COLO668 (cell line): ENCODE measurements around the gene ASB18.
"Not testable (repeated sequence)": the region's sequence is repeated elsewhere in the genome, so short reads cannot be mapped to it uniquely, and the experiment has no call there.

Source experiments
- DNase-seq: peaks from one replicate; lab custom pipeline; 2025; ENCODE audit not compliant: unreplicated experiment; lab: John Stamatoyannopoulos, UW

Gene ASB18

DNA sequence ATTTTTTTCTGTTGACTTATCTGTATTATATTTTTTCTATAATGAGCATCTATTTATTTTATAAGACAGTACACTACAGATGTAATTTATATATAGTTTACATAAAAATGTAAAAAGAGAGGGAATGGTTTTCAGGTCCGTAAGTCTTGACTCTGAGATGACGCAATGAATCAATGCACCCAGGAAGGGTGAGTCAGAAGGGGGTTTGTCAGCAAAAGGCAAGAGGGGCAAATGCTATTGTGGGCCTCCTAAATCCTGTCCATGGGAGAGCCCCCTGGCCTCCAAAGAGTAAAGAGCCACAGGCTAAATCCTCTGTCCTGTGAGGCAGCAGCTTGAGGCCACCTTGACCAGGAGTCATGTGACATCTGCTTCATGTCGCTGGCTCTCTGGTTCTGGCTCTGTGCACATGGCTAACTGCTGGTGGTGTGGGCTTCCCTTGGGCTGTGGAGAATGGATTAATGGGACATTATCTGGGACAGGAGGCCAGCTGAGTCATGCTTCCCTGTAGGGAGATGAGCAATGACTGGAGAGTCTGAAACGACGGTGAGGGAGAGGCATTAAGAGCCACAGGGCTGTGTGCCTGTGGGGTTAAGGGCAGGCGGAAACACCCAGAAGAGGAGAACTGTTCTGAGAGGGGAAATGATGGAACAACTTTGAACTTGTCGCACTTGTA is 22.8 kb upstream of the ASB18 start:
- DNase-seq = no peak

GRCh38 chr2:236284208-236284607 is 20.0 kb upstream of the ASB18 start:
- DNase-seq = no peak

GRCh38 chr2:236282406-236282805 is 18.2 kb upstream of the ASB18 start:
- DNase-seq = no peak

DNA sequence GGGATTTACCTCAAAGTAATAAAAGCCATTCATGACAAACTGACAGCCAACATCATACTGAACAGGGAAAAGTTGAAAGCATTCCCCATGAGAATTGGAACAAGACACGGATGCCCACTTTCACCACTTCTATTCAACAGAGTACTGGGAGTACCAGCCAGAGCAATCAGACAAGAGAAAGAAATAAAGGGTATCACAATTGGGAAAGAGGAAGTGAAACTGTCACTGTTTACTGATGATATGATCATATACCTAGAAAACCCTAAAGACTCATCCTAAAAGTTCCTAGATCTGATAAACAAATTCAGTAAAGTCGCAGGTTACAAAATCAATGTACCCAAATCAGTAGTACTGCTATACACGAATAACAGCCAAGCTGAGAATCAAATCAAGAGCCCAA is 17.2 kb upstream of the ASB18 start:
- DNase-seq = no peak

DNA sequence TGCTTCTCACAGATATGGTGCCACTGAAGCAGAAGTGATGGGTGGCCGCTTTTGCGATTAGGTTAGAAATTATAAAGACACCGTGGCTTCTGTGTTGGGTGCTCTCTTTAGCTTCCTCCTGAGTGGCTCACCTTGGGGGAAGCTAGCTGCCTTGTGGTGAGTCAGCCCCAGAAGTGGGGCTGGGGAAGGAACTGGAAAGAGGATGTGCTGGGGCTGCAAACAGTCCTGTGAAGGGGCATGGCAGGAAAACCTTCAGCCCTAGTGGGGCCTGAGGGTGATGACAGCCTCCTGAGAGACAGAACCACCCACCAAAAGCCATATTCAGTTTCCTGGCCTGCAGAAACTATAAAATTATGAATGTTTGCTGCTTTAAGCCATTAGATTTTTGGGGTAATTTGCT is 8.9 kb upstream of the ASB18 start:
- DNase-seq = no peak

DNA sequence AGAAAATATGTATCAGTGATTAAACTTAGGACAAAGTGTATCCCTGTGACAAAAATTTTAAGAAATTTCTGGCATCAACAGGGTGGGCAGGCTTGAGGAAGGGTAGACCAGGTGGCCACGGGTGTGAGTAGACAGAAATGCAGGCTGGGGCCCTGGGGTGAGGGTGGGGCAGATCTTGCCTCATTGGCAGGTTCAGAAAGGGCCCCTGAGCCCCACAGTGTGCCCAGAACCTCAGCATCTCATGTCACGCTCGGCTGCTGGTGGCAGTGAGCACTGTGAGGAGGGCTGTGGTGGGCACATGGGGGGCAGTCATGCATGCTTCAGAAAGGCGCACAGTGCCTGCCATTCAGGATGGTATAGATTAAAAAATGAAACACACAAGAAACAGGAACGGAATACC is 7.6 kb upstream of the ASB18 start:
- DNase-seq = no peak

GRCh38 chr2:236269876-236270275 is 5.7 kb upstream of the ASB18 start:
- DNase-seq = not testable (repeated sequence)

DNA sequence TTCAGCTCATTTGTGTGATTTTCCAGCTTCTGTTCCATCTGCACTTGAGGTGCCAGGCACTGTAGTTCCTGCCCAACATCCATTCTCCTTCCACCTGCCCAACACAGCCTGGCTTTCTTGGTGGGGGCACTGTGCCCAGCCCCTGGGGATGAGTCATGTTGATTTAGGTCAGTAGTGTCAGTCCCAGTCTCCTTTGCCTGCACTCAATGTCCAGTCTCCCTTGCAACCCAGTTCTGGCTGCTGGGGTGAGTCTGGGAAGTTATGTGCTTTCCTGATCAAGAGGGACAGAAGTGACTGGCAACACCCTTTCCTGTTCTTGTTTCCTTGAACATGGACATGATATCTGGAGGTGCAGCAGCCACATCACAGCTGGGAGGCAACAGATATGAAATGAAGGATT is 1.5 kb upstream of the ASB18 start:
- no peak for DNase-seq

GRCh38 chr2:236262238-236262637 is 2.0 kb downstream of the ASB18 start:
- no peak for DNase-seq

DNA sequence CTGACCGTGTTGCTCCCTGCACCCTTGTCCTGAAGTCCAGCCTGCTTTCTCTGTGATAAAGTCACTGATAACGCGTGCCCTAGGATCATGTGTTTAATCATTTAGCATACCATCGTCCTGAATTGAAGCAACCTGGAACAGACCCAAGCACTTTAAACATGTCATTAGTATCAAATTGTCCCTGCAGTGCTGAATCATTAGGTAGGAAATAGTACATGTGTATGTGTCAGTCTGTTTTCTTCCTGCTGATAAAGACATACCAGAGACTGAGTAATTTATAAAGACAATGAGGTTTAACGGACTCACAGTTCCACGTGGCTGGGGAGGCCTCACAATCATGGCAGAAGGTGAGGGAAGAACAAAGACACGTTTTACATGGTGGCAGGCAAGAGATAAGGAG is 2.8 kb downstream of the ASB18 start:
- no peak for DNase-seq

GRCh38 chr2:236259371-236259770 is 4.8 kb downstream of the ASB18 start:
- no peak for DNase-seq

- no peak for DNase-seq
Observed at GRCh38 chr2:236257575-236257974, 6.6 kb downstream of the ASB18 start.

DNA sequence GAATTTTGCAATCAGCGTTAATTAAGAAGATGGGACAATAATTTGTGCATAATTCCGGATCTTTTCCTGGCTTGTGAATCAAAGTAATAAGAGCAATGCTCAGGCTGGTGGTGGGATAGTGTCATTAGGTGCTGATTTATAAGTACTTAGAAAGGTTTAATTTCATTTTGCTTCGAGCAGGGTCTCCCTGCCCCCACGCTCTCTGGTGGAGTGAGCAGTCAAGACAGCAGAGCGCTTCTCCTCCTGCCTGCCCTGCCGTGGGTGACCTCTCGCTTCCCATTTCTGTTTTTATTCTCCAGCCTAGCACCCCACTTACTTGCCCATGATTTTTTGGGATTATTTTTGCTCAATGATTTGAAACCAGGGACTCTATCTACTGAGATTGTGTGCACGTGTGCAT is 7.1 kb downstream of the ASB18 start:
- no peak for DNase-seq

DNA sequence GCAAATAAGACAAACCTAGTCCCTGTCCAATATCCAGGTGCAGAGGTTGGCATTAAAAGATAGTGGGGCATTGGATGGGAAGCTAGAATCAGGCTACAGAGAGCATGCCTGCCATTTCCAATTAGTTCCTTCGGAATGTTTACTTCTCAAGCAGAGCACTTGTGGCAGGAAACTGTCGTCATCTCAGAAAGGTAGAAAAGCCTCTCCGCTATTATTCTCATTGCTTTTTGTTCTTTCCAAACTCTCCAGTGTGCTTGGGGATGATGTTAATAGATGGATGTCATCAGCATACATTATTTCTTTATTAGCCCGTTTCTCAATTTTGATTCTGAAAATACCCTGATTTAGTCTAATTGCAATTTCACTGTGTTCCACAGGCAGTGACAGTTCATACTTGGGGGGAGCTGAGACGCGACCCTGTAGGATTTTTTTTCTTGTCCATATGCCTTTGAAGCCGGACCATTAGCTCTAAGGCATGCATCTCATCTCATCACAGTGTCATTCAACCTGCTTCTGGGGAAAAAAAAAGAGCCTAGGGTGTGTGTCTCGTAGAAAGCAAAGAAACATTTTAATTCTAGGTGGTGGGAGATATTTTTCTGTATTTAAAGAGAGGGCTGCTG is 7.7 kb downstream of the ASB18 start:
- no peak for DNase-seq

- no peak for DNase-seq
Observed at GRCh38 chr2:236254674-236255073, 9.5 kb downstream of the ASB18 start.

GRCh38 chr2:236254001-236254400 is 10.2 kb downstream of the ASB18 start:
- no peak for DNase-seq

DNA sequence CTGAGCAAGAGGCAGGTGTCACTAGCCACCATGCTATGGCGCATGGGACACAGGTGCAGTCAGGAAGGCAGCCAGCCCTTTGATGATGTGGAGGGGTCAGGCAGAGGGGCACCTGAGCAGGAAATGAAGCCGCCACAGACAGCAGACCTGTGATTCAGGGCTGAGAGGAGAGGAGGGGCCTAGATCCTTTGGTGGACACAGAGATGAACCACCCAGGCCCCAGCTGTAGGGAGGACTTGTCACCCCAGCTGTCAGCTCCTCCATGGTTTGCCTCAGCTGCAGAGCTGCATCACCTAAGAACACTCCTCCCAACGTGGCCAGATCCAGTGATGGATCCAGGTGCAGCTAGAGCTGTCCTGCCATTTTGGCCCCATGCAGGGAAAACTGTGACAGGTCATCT is 11.6 kb downstream of the ASB18 start:
- no peak for DNase-seq

DNA sequence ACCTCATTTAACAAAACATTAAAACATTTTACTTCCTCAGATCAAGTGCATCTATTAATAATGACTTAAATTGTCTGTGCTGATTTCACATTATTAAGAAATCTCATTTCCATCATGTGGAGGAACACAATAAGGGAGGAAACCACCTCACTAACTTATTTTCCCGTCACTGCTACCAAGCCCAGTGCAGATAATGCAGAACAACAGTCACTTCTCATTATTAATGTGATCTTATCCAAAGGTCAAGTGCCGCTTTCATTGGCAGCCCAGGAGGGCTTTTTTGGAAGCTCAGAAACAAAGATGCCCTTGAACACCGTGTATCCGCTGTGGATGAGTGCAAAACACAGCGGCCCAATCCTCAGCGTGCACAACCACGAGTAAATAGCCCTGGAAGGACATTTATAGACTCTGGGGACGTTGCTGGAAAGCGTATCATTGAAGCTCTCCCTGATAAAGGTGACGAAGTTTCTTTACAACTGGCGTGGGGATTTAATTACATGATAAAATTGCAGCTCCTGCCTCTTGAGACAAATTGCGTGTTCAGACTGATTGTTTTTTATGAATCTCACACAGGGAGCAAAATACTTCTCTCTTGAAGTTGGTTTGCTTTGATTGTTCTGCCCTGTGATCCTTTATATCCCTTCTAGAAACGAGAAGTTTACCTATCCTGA is 13.2 kb downstream of the ASB18 start:
- no peak for DNase-seq

- DNase-seq = no peak
Observed at GRCh38 chr2:236250286-236250685, 13.9 kb downstream of the ASB18 start.

DNA sequence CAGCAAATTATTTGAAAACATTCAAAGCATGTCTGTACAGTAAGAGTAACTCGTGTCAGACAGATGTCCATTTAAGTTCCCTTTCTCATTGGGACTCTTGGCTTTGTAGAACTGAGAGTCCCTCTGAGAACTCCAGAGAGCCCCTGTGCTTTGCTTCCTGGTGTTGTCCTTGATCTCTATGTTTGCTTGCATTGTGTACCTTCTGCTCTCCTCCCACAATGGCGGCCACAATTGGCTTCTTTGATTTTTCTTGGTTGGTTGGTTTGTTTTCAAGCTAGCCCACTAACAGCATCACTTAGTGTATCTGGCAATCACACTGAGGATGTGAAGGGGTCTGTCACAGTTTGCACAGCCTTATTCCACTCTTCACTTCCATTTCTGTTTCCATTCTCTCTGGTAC is 15.1 kb downstream of the ASB18 start:
- DNase-seq = no peak

DNA sequence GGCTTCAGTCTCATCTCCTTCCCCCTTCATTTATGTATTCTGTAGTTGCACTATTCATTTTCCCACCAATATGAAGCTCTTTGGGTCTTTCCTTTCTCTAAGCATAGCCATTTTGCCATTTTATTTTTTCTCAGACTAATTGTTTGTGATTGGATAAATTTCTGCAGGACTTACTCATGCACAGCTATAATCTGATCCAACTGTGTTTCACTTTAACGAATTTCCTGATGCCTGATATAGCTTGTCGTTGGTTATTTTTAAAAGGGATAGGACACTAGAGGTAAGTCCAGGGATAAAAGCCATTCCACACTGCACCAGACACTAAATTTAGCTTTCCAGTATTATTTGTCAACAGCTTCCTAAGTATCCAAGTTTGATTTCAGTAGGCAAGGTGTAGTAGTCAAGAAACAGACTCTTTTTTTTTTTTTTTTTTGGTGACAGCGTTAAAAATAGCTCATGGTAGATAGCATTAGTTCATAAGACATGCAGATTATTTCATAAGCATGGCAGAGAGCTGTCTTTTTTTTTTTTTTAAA is 17.4 kb downstream of the ASB18 start:
- DNase-seq = no peak

- no peak for DNase-seq
Observed at GRCh38 chr2:236244256-236244655, 19.9 kb downstream of the ASB18 start.
